ENCODE measurements around the gene RPS19.

DNA sequence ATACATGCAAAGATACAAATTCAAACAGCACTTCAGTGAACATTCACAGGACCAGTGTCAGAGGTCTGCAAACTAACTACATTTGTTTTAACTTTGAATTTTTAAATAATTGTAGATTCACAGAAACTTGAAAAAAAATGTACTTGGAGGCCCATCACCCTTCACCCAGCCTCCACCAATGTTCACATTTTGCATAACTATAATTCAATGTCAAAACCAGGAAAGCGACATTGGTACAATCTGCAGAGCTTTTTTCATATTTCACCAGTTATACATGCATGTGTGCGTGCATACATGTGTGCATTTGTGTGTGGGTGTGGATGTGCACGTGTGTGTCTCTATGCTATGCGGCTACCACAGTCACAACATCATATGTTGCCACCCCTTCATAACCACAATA, 44.8 kb upstream of the RPS19 start:
- TF ChIP-seq, protein P1, sequence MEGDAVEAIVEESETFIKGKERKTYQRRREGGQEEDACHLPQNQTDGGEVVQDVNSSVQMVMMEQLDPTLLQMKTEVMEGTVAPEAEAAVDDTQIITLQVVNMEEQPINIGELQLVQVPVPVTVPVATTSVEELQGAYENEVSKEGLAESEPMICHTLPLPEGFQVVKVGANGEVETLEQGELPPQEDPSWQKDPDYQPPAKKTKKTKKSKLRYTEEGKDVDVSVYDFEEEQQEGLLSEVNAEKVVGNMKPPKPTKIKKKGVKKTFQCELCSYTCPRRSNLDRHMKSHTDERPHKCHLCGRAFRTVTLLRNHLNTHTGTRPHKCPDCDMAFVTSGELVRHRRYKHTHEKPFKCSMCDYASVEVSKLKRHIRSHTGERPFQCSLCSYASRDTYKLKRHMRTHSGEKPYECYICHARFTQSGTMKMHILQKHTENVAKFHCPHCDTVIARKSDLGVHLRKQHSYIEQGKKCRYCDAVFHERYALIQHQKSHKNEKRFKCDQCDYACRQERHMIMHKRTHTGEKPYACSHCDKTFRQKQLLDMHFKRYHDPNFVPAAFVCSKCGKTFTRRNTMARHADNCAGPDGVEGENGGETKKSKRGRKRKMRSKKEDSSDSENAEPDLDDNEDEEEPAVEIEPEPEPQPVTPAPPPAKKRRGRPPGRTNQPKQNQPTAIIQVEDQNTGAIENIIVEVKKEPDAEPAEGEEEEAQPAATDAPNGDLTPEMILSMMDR (conservative IDR thresholded peaks at IDR 0.05), result no peak
- TF ChIP-seq EZH2 (IDR thresholded peaks at IDR 0.05; ENCODE audit: low read depth), result no peak

Measured in PC-9 (cell line).